Natural killer cell (primary cell): ENCODE measurements around the gene ATP6V0C. TPM values are rescaled to one million over a fixed set of nuclear protein-coding genes. Genes with fewer than 3 reads are reported as not detected.

ENCODE experiments used
- ATAC-seq, 3 donors: fragments of 150-1000 bp in 2 of 3; fragments of 200-7000 bp in 1 of 3; cut with Tn5 transposase; 1 replicate in 1 of 3; 2 replicates in 2 of 3; pipeline ENCODE4 v1.10.0; 2021; ENCODE audit warnings: mild to moderate bottlenecking in 2 of 3, moderate library complexity in 2 of 3
- DNase-seq, 2 donors: peaks; one replicate each; pipeline versions ENCODE4 v3.0.0 to v3.0.0-alpha.2; 2013 to 2021; ENCODE audit warnings: mixed read lengths in 1 of 2
- H3K27ac ChIP-seq: one replicate; pipeline ENCODE4 v1.5.1; 2013; ENCODE audit warnings: mild to moderate bottlenecking, low read length
- H3K27me3 ChIP-seq: one replicate; pipeline ENCODE4 v1.6.1; 2013; ENCODE audit warnings: low read length; ENCODE audit not compliant: control insufficient read depth, insufficient read depth
- H3K36me3 ChIP-seq: one replicate; pipeline ENCODE4 v1.6.1; 2013; ENCODE audit warnings: low read length; ENCODE audit not compliant: control insufficient read depth, insufficient read depth
- H3K4me1 ChIP-seq: one replicate; pipeline ENCODE4 v1.6.1; 2013; ENCODE audit warnings: low read length; ENCODE audit not compliant: control insufficient read depth, insufficient read depth
- H3K4me3 ChIP-seq: one replicate; pipeline ENCODE4 v1.5.1; 2013; ENCODE audit warnings: low read length
- H3K9me3 ChIP-seq: one replicate; pipeline ENCODE4 v1.6.1; 2013; ENCODE audit warnings: low read length; ENCODE audit not compliant: control insufficient read depth, insufficient read depth
- H3K27ac Mint-ChIP-seq, 2 donors: one replicate each; pipeline ENCODE4 v1.8.0; 2022; ENCODE audit warnings: mild to moderate bottlenecking in 2 of 2, mixed read lengths in 2 of 2, moderate library complexity in 1 of 2
- H3K27me3 Mint-ChIP-seq, 2 donors: one replicate each; pipeline ENCODE4 v1.8.0; 2022; ENCODE audit warnings: low read depth in 2 of 2, mixed read lengths in 2 of 2
- H3K36me3 Mint-ChIP-seq: one replicate; pipeline ENCODE4 v1.8.0; 2022; ENCODE audit warnings: mixed read lengths
- H3K4me1 Mint-ChIP-seq, 2 donors: one replicate each; pipeline ENCODE4 v1.8.0; 2022; ENCODE audit warnings: mixed read lengths in 2 of 2
- H3K4me3 Mint-ChIP-seq: one replicate; pipeline ENCODE4 v1.8.0; 2022; ENCODE audit warnings: mild to moderate bottlenecking, moderate library complexity, mixed read lengths
- H3K9me3 Mint-ChIP-seq, 2 donors: one replicate each; pipeline ENCODE4 v1.8.0; 2022; ENCODE audit warnings: mixed read lengths in 2 of 2
- CTCF ChIP-seq: fragments of 200-600 bp; IDR thresholded peaks from one replicate; pipeline ENCODE4 v1.8.0; 2022; ENCODE audit warnings: antibody characterized with exemption
- WGBS: methylation state at CpG from one replicate; pipeline ENCODE4 v1.1.7; 2013; ENCODE audit warnings: missing lambda C conversion rate; ENCODE audit not compliant: insufficient coverage; 5-methylcytosine and 5-hydroxymethylcytosine counted together
- intact Hi-C: fragments of 100-400 bp; cut with micrococcal nuclease; formaldehyde crosslinking; loops from one replicate; pipeline ENCODE4 v1.14.2; 2022
- total RNA-seq, 4 donors: library from RNA; stranded (reverse); fragments of 120-200 nt in 1 of 4; gene quantifications; one replicate each; pipeline versions ENCODE4 v1.2.3 to v1.2.4, GENCODE V29; 2013 to 2022

The ATP6V0C gene
- total RNA-seq, 3 donors from 2014 or later (not counting 1 experiment from before 2014, with no cell fraction given), result 183 to 242 (median 217) TPM

- Mint-ChIP-seq H3K4me1 (peaks cover 0 to 24% of the 10 kb centered on the region in 2 donors), H3K27ac (no peak overlapping the region), H3K4me3 (no peak overlapping the region), H3K9me3 (no peaks in the 10 kb centered on the region), H3K36me3 (no peaks in the 10 kb centered on the region), H3K27me3 (peaks cover 12 to 20% of the 10 kb centered on the region in 2 donors)
- peaks cover 41% of the 10 kb centered on the region for H3K27me3 ChIP-seq
- peaks cover 42% of the 10 kb centered on the region for H3K4me1 ChIP-seq
- H3K9me3 ChIP-seq, result no peaks in the 10 kb centered on the region
- no peaks in the 10 kb centered on the region for H3K36me3 ChIP-seq
- no peak overlapping the region for H3K4me3 ChIP-seq
- no peak overlapping the region for H3K27ac ChIP-seq
- 44% methylated on average over 9 of the region's 9 CpGs for WGBS
- no peak for ATAC-seq
- TF ChIP-seq CTCF, result no peak
- peak in 1 of 2 donors; percentile 19 for DNase-seq
- intact Hi-C loops, result no loop called here
These were observed 43.1 kb upstream of the ATP6V0C start for GRCh38 chr16:2470603-2471015.

- no peak within 1 kb of the TSS for H3K27ac Mint-ChIP-seq
- no peaks in the 10 kb centered on the region for H3K9me3 Mint-ChIP-seq
- Histone ChIP-seq H3K27ac (no peak within 1 kb of the TSS), H3K27me3 (peaks cover 41% of the 10 kb centered on the region), H3K9me3 (no peaks in the 10 kb centered on the region), H3K4me1 (peaks cover 47% of the 10 kb centered on the region), H3K36me3 (no peaks in the 10 kb centered on the region), H3K4me3 (no peak within 1 kb of the TSS)
- DNase-seq (peak in 1 of 2 donors; percentile 36), ATAC-seq (no peak)
- no peak for TF ChIP-seq CTCF
- H3K36me3 Mint-ChIP-seq, result no peaks in the 10 kb centered on the region
- under 1% methylated on average over 57 of the region's 59 CpGs for WGBS
- no peak within 1 kb of the TSS for H3K4me3 Mint-ChIP-seq
- peaks cover 3 to 24% of the 10 kb centered on the region in 2 donors for H3K4me1 Mint-ChIP-seq
- intact Hi-C loops, result no loop called here
- H3K27me3 Mint-ChIP-seq, result peaks cover 12 to 20% of the 10 kb centered on the region in 2 donors
These were observed 42.6 kb upstream of the ATP6V0C start, which contains the start of gene NTN3 for GRCh38 chr16:2471016-2471652. Gene NTN3, plus strand, starts transcription at chr16:2471297. Its CDS starts 405 bp downstream, at chr16:2471702.

DNA sequence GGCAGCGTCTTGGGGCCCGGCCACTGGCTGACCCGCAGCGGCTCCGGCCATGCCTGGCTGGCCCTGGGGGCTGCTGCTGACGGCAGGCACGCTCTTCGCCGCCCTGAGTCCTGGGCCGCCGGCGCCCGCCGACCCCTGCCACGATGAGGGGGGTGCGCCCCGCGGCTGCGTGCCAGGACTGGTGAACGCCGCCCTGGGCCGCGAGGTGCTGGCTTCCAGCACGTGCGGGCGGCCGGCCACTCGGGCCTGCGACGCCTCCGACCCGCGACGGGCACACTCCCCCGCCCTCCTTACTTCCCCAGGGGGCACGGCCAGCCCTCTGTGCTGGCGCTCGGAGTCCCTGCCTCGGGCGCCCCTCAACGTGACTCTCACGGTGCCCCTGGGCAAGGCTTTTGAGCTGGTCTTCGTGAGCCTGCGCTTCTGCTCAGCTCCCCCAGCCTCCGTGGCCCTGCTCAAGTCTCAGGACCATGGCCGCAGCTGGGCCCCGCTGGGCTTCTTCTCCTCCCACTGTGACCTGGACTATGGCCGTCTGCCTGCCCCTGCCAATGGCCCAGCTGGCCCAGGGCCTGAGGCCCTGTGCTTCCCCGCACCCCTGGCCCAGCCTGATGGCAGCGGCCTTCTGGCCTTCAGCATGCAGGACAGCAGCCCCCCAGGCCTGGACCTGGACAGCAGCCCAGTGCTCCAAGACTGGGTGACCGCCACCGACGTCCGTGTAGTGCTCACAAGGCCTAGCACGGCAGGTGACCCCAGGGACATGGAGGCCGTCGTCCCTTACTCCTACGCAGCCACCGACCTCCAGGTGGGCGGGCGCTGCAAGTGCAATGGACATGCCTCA lies 41.9 kb upstream of the ATP6V0C start:
- Mint-ChIP-seq H3K36me3 (no peaks in the 10 kb centered on the region), H3K27me3 (peaks cover 12 to 20% of the 10 kb centered on the region in 2 donors), H3K27ac (no peak overlapping the region), H3K4me1 (peaks cover 11 to 24% of the 10 kb centered on the region in 2 donors), H3K4me3 (no peak overlapping the region), H3K9me3 (no peaks in the 10 kb centered on the region)
- ATAC-seq (no peak), DNase-seq (no peak)
- Histone ChIP-seq H3K4me1 (peaks cover 48% of the 10 kb centered on the region), H3K36me3 (no peaks in the 10 kb centered on the region), H3K4me3 (no peak overlapping the region), H3K27me3 (peaks cover 41% of the 10 kb centered on the region), H3K9me3 (no peaks in the 10 kb centered on the region), H3K27ac (no peak overlapping the region)
- no peak for TF ChIP-seq CTCF
- intact Hi-C loops, result no loop called here
- 35% methylated on average over 61 of the region's 61 CpGs for WGBS
